Measurements from ENCODE around the gene BRCC3. TPM values are rescaled to one million over a fixed set of nuclear protein-coding genes. Genes with fewer than 3 reads are reported as not detected.

The BRCC3 gene
- polyA plus RNA-seq, 1 donor (not counting 4 experiments of a cell fraction or from before 2014, with no cell fraction given), result 24.8 TPM

GRCh38 chrX:155086202-155086840 lies 15.0 kb downstream of the BRCC3 start:
- Histone ChIP-seq H3K27me3 (ENCODE audit: control insufficient read depth, extremely low read depth, insufficient read depth, low read length) (no peaks in the 10 kb centered on the region), H3K9me3 (ENCODE audit: control insufficient read depth, low read depth, low read length) (no peaks in the 10 kb centered on the region), H3K4me3 (ENCODE audit: control insufficient read depth in 2 of 3, extremely low read depth in 1 of 3, insufficient read depth in 2 of 3, low read depth in 1 of 3, low read length in 3 of 3) (no peak overlapping the region), H3K79me2 (ENCODE audit: control insufficient read depth, insufficient read depth, low read length) (no peaks in the 10 kb centered on the region), H3K4me2 (ENCODE audit: control insufficient read depth, extremely low read depth, insufficient read depth, low read depth, low read length) (no peak overlapping the region), H2AFZ (ENCODE audit: control insufficient read depth, low read length) (no peak overlapping the region), H4K20me1 (ENCODE audit: control insufficient read depth, extremely low read depth, insufficient read depth, low read length) (no peaks in the 10 kb centered on the region), H3K9ac (ENCODE audit: control insufficient read depth, extremely low read depth, insufficient read depth, low read length) (no peak overlapping the region), H3K36me3 (ENCODE audit: control insufficient read depth in 2 of 2, extremely low read depth in 1 of 2, insufficient read depth in 2 of 2, low read length in 2 of 2) (peaks cover 0 to 3% of the 10 kb centered on the region in 2 experiments), H3K4me1 (ENCODE audit: control insufficient read depth, extremely low read depth, insufficient read depth, low read length) (no peaks in the 10 kb centered on the region), H3K9me1 (ENCODE audit: control insufficient read depth, extremely low read depth, insufficient read depth, low read length) (no peaks in the 10 kb centered on the region), H3K27ac (ENCODE audit: control insufficient read depth, insufficient read depth, low read length) (no peak overlapping the region)
- TF ChIP-seq CTCF (optimal IDR thresholded peaks at IDR 0.05 in 1 of 3, IDR thresholded peaks at IDR 0.05 in 1 of 3, conservative IDR thresholded peaks at IDR 0.05 in 1 of 3; ENCODE audit: extremely low read depth in 1 of 3, insufficient read depth in 2 of 3, low read length in 3 of 3) (peak; percentile 26 to 49 (median 48)), EZH2 (IDR thresholded peaks at IDR 0.05; ENCODE audit: low read length) (no peak)
- dilution Hi-C loops (cut with MboI; ENCODE audit: extremely low pct_ligation_motif_present, low sequenced_read_pairs), result no loop called here
- FAIRE-seq (no peak), DNase-seq (ENCODE audit: low read depth, low spot score) (no peak)

- no peaks in the 10 kb centered on the region for H3K4me1 ChIP-seq (ENCODE audit: control insufficient read depth, extremely low read depth, insufficient read depth, low read length)
- H3K36me3 ChIP-seq (ENCODE audit: control insufficient read depth in 2 of 2, extremely low read depth in 1 of 2, insufficient read depth in 2 of 2, low read length in 2 of 2), result peaks cover 0 to 3% of the 10 kb centered on the region in 2 experiments
- H2AFZ ChIP-seq (ENCODE audit: control insufficient read depth, low read length), result no peak overlapping the region
- dilution Hi-C loops (cut with MboI; ENCODE audit: extremely low pct_ligation_motif_present, low sequenced_read_pairs), result no loop called here
- H3K27ac ChIP-seq (ENCODE audit: control insufficient read depth, insufficient read depth, low read length), result no peak overlapping the region
- H4K20me1 ChIP-seq (ENCODE audit: control insufficient read depth, extremely low read depth, insufficient read depth, low read length), result no peaks in the 10 kb centered on the region
- no peak overlapping the region for H3K9ac ChIP-seq (ENCODE audit: control insufficient read depth, extremely low read depth, insufficient read depth, low read length)
- H3K79me2 ChIP-seq (ENCODE audit: control insufficient read depth, insufficient read depth, low read length), result no peaks in the 10 kb centered on the region
- H3K9me3 ChIP-seq (ENCODE audit: control insufficient read depth, low read depth, low read length), result no peaks in the 10 kb centered on the region
- no peak for FAIRE-seq
- no peak overlapping the region for H3K4me2 ChIP-seq (ENCODE audit: control insufficient read depth, extremely low read depth, insufficient read depth, low read depth, low read length)
- H3K9me1 ChIP-seq (ENCODE audit: control insufficient read depth, extremely low read depth, insufficient read depth, low read length), result no peaks in the 10 kb centered on the region
- DNase-seq (ENCODE audit: low read depth, low spot score), result no peak
- no peak for TF ChIP-seq CTCF (optimal IDR thresholded peaks at IDR 0.05 in 1 of 3, IDR thresholded peaks at IDR 0.05 in 1 of 3, conservative IDR thresholded peaks at IDR 0.05 in 1 of 3; ENCODE audit: extremely low read depth in 1 of 3, insufficient read depth in 2 of 3, low read length in 3 of 3)
- no peak for TF ChIP-seq EZH2 (IDR thresholded peaks at IDR 0.05; ENCODE audit: low read length)
- H3K27me3 ChIP-seq (ENCODE audit: control insufficient read depth, extremely low read depth, insufficient read depth, low read length), result no peaks in the 10 kb centered on the region
- H3K4me3 ChIP-seq (ENCODE audit: control insufficient read depth in 2 of 3, extremely low read depth in 1 of 3, insufficient read depth in 2 of 3, low read depth in 1 of 3, low read length in 3 of 3), result no peak overlapping the region
These were observed 15.8 kb downstream of the BRCC3 start for GRCh38 chrX:155086961-155087735.
